ACC112 (cell line): ENCODE results near the gene RGS19.

ENCODE experiments used
- H2AFZ ChIP-seq: fragments of 200-600 bp; sonication (generic); one replicate; pipeline ENCODE4 v1.6.0; 2017; ENCODE audit warnings: antibody characterized with exemption, low read length; ENCODE audit not compliant: unreplicated experiment
- H3K27ac ChIP-seq: fragments of 200-600 bp; sonication (generic); 2 replicates; pipeline ENCODE4 v1.5.1; 2014; ENCODE audit warnings: low read depth, mild to moderate bottlenecking, antibody characterized with exemption, low read length, moderate library complexity
- H3K27me3 ChIP-seq: fragments of 200-600 bp; sonication (generic); 2 replicates; pipeline ENCODE4 v1.6.1; 2014; ENCODE audit warnings: mild to moderate bottlenecking, antibody characterized with exemption, low read length, moderate library complexity, mixed read lengths; ENCODE audit not compliant: insufficient read depth
- H3K36me3 ChIP-seq: fragments of 200-600 bp; sonication (generic); 2 replicates; pipeline ENCODE4 v1.6.1; 2016; ENCODE audit warnings: mild to moderate bottlenecking, antibody characterized with exemption, low read length, moderate library complexity, mixed read lengths; ENCODE audit not compliant: insufficient read depth
- H3K4me1 ChIP-seq: fragments of 200-600 bp; sonication (generic); one replicate; pipeline ENCODE4 v1.6.1; 2016; ENCODE audit warnings: low read length, mixed read lengths; ENCODE audit not compliant: insufficient read depth, unreplicated experiment, control insufficient read depth
- H3K4me3 ChIP-seq: fragments of 200-600 bp; sonication (generic); 2 replicates; pipeline ENCODE4 v1.5.1; 2014; ENCODE audit warnings: mild to moderate bottlenecking, low read depth, low read length
- H3K79me2 ChIP-seq: fragments of 200-600 bp; sonication (generic); one replicate; pipeline ENCODE4 v1.6.0; 2016; ENCODE audit warnings: low read length; ENCODE audit not compliant: control insufficient read depth, unreplicated experiment, insufficient read depth

The RGS19 gene

DNA sequence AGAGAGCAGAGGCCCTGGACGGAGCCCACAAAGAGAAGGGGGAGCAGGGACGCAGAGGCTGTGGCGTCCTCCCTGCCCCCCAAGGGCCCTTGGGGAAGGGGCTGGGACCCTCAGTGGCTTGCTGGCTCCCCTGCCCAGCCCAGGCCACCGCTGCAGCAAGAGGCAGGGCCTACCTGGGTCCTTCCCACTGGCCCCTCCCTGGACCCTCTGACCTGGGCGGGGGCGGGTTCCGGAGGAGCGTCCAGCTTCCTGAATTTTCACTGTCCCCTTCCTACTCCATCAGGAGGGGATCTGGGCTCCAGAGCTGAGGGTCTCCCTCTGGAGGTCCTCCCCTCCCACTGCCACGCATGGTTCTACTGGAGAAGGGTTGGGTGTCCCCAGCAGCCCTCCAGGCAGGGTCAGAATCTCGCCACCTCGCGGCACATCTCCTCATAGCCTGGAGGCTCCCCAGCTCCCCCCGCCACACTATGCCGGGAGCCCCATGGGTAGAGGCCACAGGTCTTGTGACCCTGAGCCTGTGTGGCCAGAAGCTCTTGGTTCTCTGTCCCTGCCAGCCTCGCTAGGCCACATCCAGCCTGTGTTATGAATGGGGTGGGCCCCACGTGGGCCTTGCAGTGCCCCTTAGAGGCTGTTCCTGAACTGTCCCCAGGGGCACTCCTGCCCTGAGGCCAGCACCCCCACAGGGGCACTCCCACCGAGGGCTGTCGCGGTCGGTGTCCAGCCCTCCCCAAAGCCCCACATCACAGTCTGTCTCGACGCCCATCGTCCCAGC lies 28.9 kb downstream of the RGS19 start:
- H3K4me3 ChIP-seq: no peak overlapping the region
- no peak overlapping the region for H3K27ac ChIP-seq
- no peaks in the 10 kb centered on the region for H3K36me3 ChIP-seq
- no peaks in the 10 kb centered on the region for H3K79me2 ChIP-seq
- H2AFZ ChIP-seq: no peak overlapping the region
- peaks cover 12% of the 10 kb centered on the region for H3K4me1 ChIP-seq
- peaks cover 26% of the 10 kb centered on the region for H3K27me3 ChIP-seq

- Histone ChIP-seq H2AFZ (no peak overlapping the region), H3K36me3 (no peaks in the 10 kb centered on the region), H3K79me2 (no peaks in the 10 kb centered on the region), H3K27me3 (peaks cover 26% of the 10 kb centered on the region), H3K27ac (no peak overlapping the region), H3K4me1 (peaks cover 17% of the 10 kb centered on the region), H3K4me3 (no peak overlapping the region)
These were observed 29.4 kb downstream of the RGS19 start for GRCh38 chr20:64049878-64050260.

- Histone ChIP-seq H3K27me3 (peaks cover 26% of the 10 kb centered on the region), H3K27ac (no peak within 1 kb of the TSS), H3K36me3 (no peaks in the 10 kb centered on the region), H2AFZ (no peak within 1 kb of the TSS), H3K4me3 (no peak within 1 kb of the TSS), H3K4me1 (peaks cover 20% of the 10 kb centered on the region), H3K79me2 (no peaks in the 10 kb centered on the region)
These were observed 30.0 kb downstream of the RGS19 start, which contains the start of gene SOX18 for GRCh38 chr20:64049060-64049877. Gene SOX18, minus strand, starts transcription at chr20:64049639. Its CDS starts 123 bp downstream, at chr20:64049516.

- H2AFZ ChIP-seq: no peak overlapping the region
- H3K27ac ChIP-seq: no peak overlapping the region
- no peaks in the 10 kb centered on the region for H3K36me3 ChIP-seq
- H3K4me3 ChIP-seq: no peak overlapping the region
- H3K4me1 ChIP-seq: peaks cover 16% of the 10 kb centered on the region
- no peaks in the 10 kb centered on the region for H3K79me2 ChIP-seq
- H3K27me3 ChIP-seq: peaks cover 26% of the 10 kb centered on the region
These were observed 30.8 kb downstream of the RGS19 start for GRCh38 chr20:64048402-64049044.

DNA sequence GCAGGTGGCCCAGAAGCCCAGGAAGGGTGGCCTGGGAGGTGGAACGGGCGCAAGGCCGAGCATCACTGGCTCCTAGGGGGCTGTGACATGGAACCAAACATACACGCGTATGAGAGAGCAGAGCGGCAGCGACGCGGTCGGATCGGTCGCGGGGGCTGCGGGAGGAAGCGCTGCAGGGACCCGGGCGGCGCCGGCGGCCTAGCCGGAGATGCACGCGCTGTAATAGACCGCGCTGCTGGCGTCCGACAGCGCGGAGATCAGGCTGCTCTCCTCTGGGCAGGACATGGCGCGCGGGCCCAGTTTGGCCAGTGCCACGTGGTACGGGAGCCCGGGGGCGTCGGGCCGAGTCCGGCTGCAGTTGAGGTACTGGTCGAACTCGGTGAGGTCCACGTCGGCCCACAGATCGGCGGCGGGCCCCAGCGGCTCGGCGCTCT lies 31.3 kb downstream of the RGS19 start:
- H3K36me3 ChIP-seq: no peaks in the 10 kb centered on the region
- peaks cover 26% of the 10 kb centered on the region for H3K27me3 ChIP-seq

GRCh38 chr20:64047046-64047389 lies 32.3 kb downstream of the RGS19 start:
- Histone ChIP-seq H3K27ac (no peak overlapping the region), H3K79me2 (no peaks in the 10 kb centered on the region), H3K4me3 (no peak overlapping the region), H3K36me3 (no peaks in the 10 kb centered on the region), H3K4me1 (peaks cover 16% of the 10 kb centered on the region), H3K27me3 (peaks cover 31% of the 10 kb centered on the region), H2AFZ (no peak overlapping the region)

More for the DNA sequence above, 31.3 kb downstream of the RGS19 start:
- H2AFZ ChIP-seq: no peak overlapping the region
- no peaks in the 10 kb centered on the region for H3K79me2 ChIP-seq
- peaks cover 16% of the 10 kb centered on the region for H3K4me1 ChIP-seq
- no peak overlapping the region for H3K4me3 ChIP-seq
- H3K27ac ChIP-seq: no peak overlapping the region

- Histone ChIP-seq H2AFZ (no peak overlapping the region), H3K27ac (no peak overlapping the region), H3K27me3 (peaks cover 45% of the 10 kb centered on the region)
These were observed 33.8 kb downstream of the RGS19 start for GRCh38 chr20:64045346-64046011.

DNA sequence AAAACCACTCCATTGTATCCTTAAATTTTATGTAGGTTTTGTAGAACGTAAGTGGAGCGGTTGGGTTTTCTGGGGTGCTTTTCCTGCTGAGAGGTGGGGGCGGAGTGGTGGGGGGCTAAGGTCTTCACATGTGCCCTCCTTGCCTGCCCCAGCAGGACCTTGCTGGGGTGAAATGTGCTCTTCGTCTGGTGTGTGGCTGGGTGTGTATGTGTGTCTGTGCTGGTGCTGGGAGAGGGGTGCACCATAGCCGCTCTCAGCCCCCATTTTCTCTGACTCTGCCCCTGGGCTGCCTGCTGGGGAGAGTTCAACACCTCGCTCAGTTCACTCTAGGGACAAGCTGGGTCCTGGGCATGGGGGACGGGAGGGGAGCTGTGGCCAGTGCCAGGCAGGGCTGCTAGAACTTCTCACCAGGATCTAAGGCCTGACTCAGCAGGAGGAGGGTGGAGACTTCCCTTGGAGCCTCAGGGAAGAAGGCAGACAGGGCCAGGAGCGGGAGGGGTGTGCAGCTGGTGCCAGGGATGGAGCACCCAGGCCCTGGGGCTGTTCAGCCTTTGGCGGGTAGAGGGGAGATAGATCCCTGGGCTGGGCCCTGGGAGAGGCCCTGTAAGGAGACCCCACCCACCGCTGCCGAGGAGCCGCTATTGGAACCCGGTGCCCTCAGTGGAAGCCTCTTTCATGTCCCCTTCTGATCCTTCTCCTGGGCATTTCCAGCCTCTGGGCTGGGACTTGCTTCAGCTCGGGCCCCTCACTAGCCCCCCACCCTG lies 34.7 kb downstream of the RGS19 start:
- Histone ChIP-seq H3K36me3 (no peaks in the 10 kb centered on the region), H3K4me3 (no peak overlapping the region), H3K27ac (no peak overlapping the region), H3K79me2 (no peaks in the 10 kb centered on the region), H3K4me1 (peaks cover 12% of the 10 kb centered on the region), H3K27me3 (peaks cover 48% of the 10 kb centered on the region), H2AFZ (no peak overlapping the region)

More at GRCh38 chr20:64045346-64046011, 33.8 kb downstream of the RGS19 start:
- Histone ChIP-seq H3K4me3 (no peak overlapping the region), H3K4me1 (peaks cover 16% of the 10 kb centered on the region), H3K79me2 (no peaks in the 10 kb centered on the region), H3K36me3 (no peaks in the 10 kb centered on the region)

DNA sequence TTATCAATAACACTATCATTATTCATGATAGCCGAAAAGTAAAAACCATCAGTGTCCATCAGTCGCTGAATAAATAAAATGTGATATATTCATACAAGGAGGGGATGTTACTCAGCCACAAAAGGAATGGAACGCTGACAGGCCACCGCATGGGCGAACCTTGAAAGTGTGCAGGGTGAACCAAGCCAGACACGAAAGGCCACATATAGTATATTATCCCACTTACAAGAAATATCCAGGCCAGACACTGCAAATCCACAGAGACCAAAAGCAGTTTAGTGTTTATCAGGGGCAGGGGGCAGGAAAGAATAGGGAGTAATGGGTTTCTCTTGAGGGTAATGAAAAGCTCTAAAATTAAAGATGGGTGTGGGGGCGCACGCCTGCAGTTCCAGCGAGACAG lies 35.5 kb downstream of the RGS19 start:
- no peak overlapping the region for H3K4me3 ChIP-seq
- no peak overlapping the region for H2AFZ ChIP-seq
- H3K4me1 ChIP-seq: peaks cover 16% of the 10 kb centered on the region
- H3K36me3 ChIP-seq: no peaks in the 10 kb centered on the region
- no peaks in the 10 kb centered on the region for H3K79me2 ChIP-seq
- no peak overlapping the region for H3K27ac ChIP-seq
- peaks cover 47% of the 10 kb centered on the region for H3K27me3 ChIP-seq
